SK-N-SH (cell line): Measurements from ENCODE around the gene PBX2. TPM values are rescaled to one million over a fixed set of nuclear protein-coding genes. Genes with fewer than 3 reads are reported as not detected.

ENCODE experiments used
- CTCF ChIA-PET: fragments of 300-600, 350-600 bp; formaldehyde crosslinking; extraction: SDS; loops from one replicate; lab custom pipeline; 2021; lab: Yijun Ruan, JAX
- POLR2A ChIA-PET: fragments of 350-600 bp; sonication (Branson Sonifier 250); formaldehyde crosslinking; extraction: SDS; loops from one replicate; lab custom pipeline; 2020; ENCODE audit warnings: antibody characterized with exemption, inconsistent platforms; lab: Yijun Ruan, JAX
- DNase-seq: peaks from one replicate; pipeline ENCODE4 v3.0.0; 2012
- H2AFZ ChIP-seq: fragments of 200-600 bp; sonication (generic); 2 replicates; pipeline ENCODE4 v1.8.1; 2016; ENCODE audit warnings: antibody characterized with exemption, mild to moderate bottlenecking, low read depth
- H3F3A ChIP-seq: fragments of 200-600 bp; sonication (generic); replicated peaks from 2 replicates; pipeline ENCODE3; 2016; ENCODE audit warnings: antibody characterized with exemption, mild to moderate bottlenecking; ENCODE audit not compliant: insufficient read depth
- H3K27ac ChIP-seq, 2 experiments: fragments of 200-500 bp in 1 of 2; fragments of 200-600 bp in 1 of 2; sonication (Bioruptor generic) in 1 of 2; sonication (generic), shearing (Covaris generic) in 1 of 2; 2 replicates each; pipeline versions ENCODE4 v1.5.1 to v1.6.1; 2014 to 2016; ENCODE audit warnings: low read depth in 2 of 2, inconsistent platforms in 1 of 2, low read length in 1 of 2, mild to moderate bottlenecking in 1 of 2, mixed read lengths in 1 of 2
- H3K27me3 ChIP-seq: fragments of 200-600 bp; sonication (generic), shearing (Covaris generic); 2 replicates; pipeline ENCODE4 v1.6.1; 2016; ENCODE audit warnings: mixed run types; ENCODE audit not compliant: insufficient read depth
- H3K36me3 ChIP-seq, 2 experiments: fragments of 200-500 bp in 1 of 2; fragments of 200-600 bp in 1 of 2; sonication (Bioruptor generic) in 1 of 2; sonication (generic) in 1 of 2; replicated peaks in 1 of 2; 2 replicates each; pipeline versions ENCODE3 to v1.5.1; 2014 to 2016; ENCODE audit warnings: low read length in 1 of 2, mild to moderate bottlenecking in 1 of 2; ENCODE audit not compliant: insufficient read depth in 2 of 2, control insufficient read depth in 1 of 2
- H3K4me1 ChIP-seq, 2 experiments: fragments of 200-500 bp in 1 of 2; fragments of 200-600 bp in 1 of 2; sonication (Bioruptor generic) in 1 of 2; sonication (generic), shearing (Covaris generic) in 1 of 2; 2 replicates each; pipeline versions ENCODE4 v1.5.1 to v1.6.1; 2014 to 2016; ENCODE audit warnings: low read depth in 1 of 2, low read length in 1 of 2, mixed run types in 1 of 2; ENCODE audit not compliant: insufficient read depth in 2 of 2, control insufficient read depth in 1 of 2
- H3K4me2 ChIP-seq: fragments of 200-600 bp; sonication (generic), shearing (Covaris generic); 2 replicates; pipeline ENCODE4 v1.6.1; 2017; ENCODE audit warnings: mixed run types
- H3K4me3 ChIP-seq, 2 experiments: fragments of 200-500 bp in 1 of 2; fragments of 200-600 bp in 1 of 2; sonication (Bioruptor generic) in 1 of 2; sonication (generic), shearing (Covaris generic) in 1 of 2; 2 replicates each; pipeline versions ENCODE4 v1.5.1 to v1.8.1; 2014 to 2016; ENCODE audit warnings: low read depth in 2 of 2, inconsistent platforms in 1 of 2, low read length in 1 of 2, mild to moderate bottlenecking in 1 of 2, mixed read lengths in 1 of 2, moderate library complexity in 1 of 2
- H3K79me2 ChIP-seq: fragments of 200-600 bp; sonication (generic); 2 replicates; pipeline ENCODE4 v1.8.1; 2017; ENCODE audit warnings: mild to moderate bottlenecking; ENCODE audit not compliant: insufficient read depth
- H3K9ac ChIP-seq: fragments of 200-600 bp; sonication (generic); 2 replicates; pipeline ENCODE4 v1.6.1; 2017; ENCODE audit warnings: mixed run types
- H3K9me2 ChIP-seq: fragments of 200-600 bp; sonication (generic); 2 replicates; pipeline ENCODE4 v1.6.1; 2017; ENCODE audit warnings: mixed run types
- H3K9me3 ChIP-seq: fragments of 200-600 bp; sonication (generic); 2 replicates; pipeline ENCODE4 v1.6.1; 2017; ENCODE audit warnings: mixed run types, mild to moderate bottlenecking, moderate library complexity
- H4K20me1 ChIP-seq: fragments of 200-600 bp; sonication (generic); 2 replicates; pipeline ENCODE4 v1.6.1; 2017; ENCODE audit warnings: mild to moderate bottlenecking, mixed run types; ENCODE audit not compliant: insufficient read depth
- ELF1 ChIP-seq: IDR thresholded peaks from 2 replicates; pipeline ENCODE4 v1.4.0; 2012
- FOSL2 ChIP-seq: IDR thresholded peaks from 2 replicates; pipeline ENCODE4 v1.4.0; 2012; ENCODE audit warnings: low read depth, mild to moderate bottlenecking, moderate library complexity, borderline replicate concordance
- FOXM1 ChIP-seq: IDR thresholded peaks from 2 replicates; pipeline ENCODE4 v1.4.0; 2012; ENCODE audit warnings: low read depth, mild to moderate bottlenecking
- MAX ChIP-seq: IDR thresholded peaks from 2 replicates; pipeline ENCODE4 v1.4.0; 2012; ENCODE audit warnings: low read depth
- MXI1 ChIP-seq: IDR thresholded peaks from 2 replicates; pipeline ENCODE4 v1.6.1; 2012; ENCODE audit warnings: mild to moderate bottlenecking, low read depth, low read length, improper control_type of control experiment
- NRF1 ChIP-seq: IDR thresholded peaks from 2 replicates; pipeline ENCODE4 v1.6.1; 2012; ENCODE audit warnings: low read depth, mild to moderate bottlenecking, low read length
- PBX3 ChIP-seq: IDR thresholded peaks from 2 replicates; pipeline ENCODE4; 2012
- POLR2AphosphoS5 ChIP-seq: IDR thresholded peaks from 2 replicates; pipeline ENCODE4 v1.6.1; 2012; ENCODE audit warnings: low read depth, low read length
- REST ChIP-seq: IDR thresholded peaks from 2 replicates; pipeline ENCODE4 v1.6.1; 2012; ENCODE audit warnings: mild to moderate bottlenecking, low read depth, low read length, moderate library complexity
- SMC3 ChIP-seq: IDR thresholded peaks from 2 replicates; pipeline ENCODE4 v1.6.1; 2012; ENCODE audit warnings: low read depth, low read length, improper control_type of control experiment
- TEAD4 ChIP-seq: IDR thresholded peaks from 2 replicates; pipeline ENCODE4 v1.4.0; 2012; ENCODE audit warnings: mild to moderate bottlenecking, borderline replicate concordance; ENCODE audit not compliant: insufficient read depth
- ZBTB33 ChIP-seq: IDR thresholded peaks from 2 replicates; pipeline ENCODE4 v1.4.0; 2012; ENCODE audit warnings: low read depth, borderline replicate concordance
- WGBS: methylation state at CpG from one replicate; pipeline ENCODE4 v1.1.6; 2017; ENCODE audit warnings: low lambda C conversion rate; 5-methylcytosine and 5-hydroxymethylcytosine counted together
- polyA plus RNA-seq, 3 experiments: library from polyadenylated mRNA; depleted of rRNA; stranded (reverse); fragments of >200 nt; gene quantifications; 2 replicates each; pipeline ENCODE4 v1.2.3, GENCODE V29; 2012

Gene PBX2
- polyA plus RNA-seq, 1 of the 3 experiments (the other 2 are of a cell fraction) = 74.5 TPM

- Histone ChIP-seq H3F3A (peaks cover 10% of the 10 kb centered on the region), H3K36me3 (no peaks in the 10 kb centered on the region), H3K4me3 (no peak overlapping the region), H3K4me2 (no peak overlapping the region), H3K4me1 (peaks cover 6 to 9% of the 10 kb centered on the region in 2 experiments; a peak in 1 of 4 replicates), H3K79me2 (no peaks in the 10 kb centered on the region), H3K9me2 (no peaks in the 10 kb centered on the region), H3K27me3 (peaks cover 17% of the 10 kb centered on the region; the same call in 1 of the 2 replicates), H3K27ac (no peak overlapping the region), H3K9me3 (no peaks in the 10 kb centered on the region), H3K9ac (no peak overlapping the region), H2AFZ (no peak overlapping the region), H4K20me1 (no peaks in the 10 kb centered on the region)
- DNase-seq = no peak
- POLR2A ChIA-PET = no interaction called here
- CTCF ChIA-PET = no interaction called here
- no peak for TF ChIP-seq ZBTB33
- no peak for TF ChIP-seq ELF1
- no peak for TF ChIP-seq PBX3
- WGBS = 17% methylated on average over 4 of the region's 13 CpGs
These were observed 10.9 kb upstream of the PBX2 start for GRCh38 chr6:32200711-32201475.

GRCh38 chr6:32198866-32199265 lies 8.9 kb upstream of the PBX2 start:
- POLR2A ChIA-PET = no interaction called here
- DNase-seq = no peak

More at GRCh38 chr6:32198866-32199265, 8.9 kb upstream of the PBX2 start:
- TF ChIP-seq FOSL2 = no peak
- TF ChIP-seq POLR2AphosphoS5 = no peak
- no peak for TF ChIP-seq REST
- TF ChIP-seq NRF1 = no peak
- TF ChIP-seq TEAD4 = no peak
- TF ChIP-seq MAX = no peak
- TF ChIP-seq FOXM1 = no peak
- TF ChIP-seq MXI1 = no peak
- no peak for TF ChIP-seq SMC3
- no peak for TF ChIP-seq ELF1
- no peaks in the 10 kb centered on the region for H3K79me2 ChIP-seq
- H3K4me1 ChIP-seq = peaks cover 6 to 14% of the 10 kb centered on the region in 2 experiments; a peak in 1 of 4 replicates
- H4K20me1 ChIP-seq = no peaks in the 10 kb centered on the region
- no peak overlapping the region for H2AFZ ChIP-seq
- H3K27ac ChIP-seq = no peak overlapping the region
- no peak overlapping the region for H3K4me3 ChIP-seq
- H3K4me2 ChIP-seq = no peak overlapping the region
- no peaks in the 10 kb centered on the region for H3K9me2 ChIP-seq
- H3K36me3 ChIP-seq = no peaks in the 10 kb centered on the region
- peaks cover 10% of the 10 kb centered on the region for H3F3A ChIP-seq
- peaks cover 10% of the 10 kb centered on the region; the same call in 1 of the 2 replicates for H3K27me3 ChIP-seq
- no peaks in the 10 kb centered on the region for H3K9me3 ChIP-seq
- H3K9ac ChIP-seq = no peak overlapping the region
- CTCF ChIA-PET = interaction anchor here (1.4 kb wide), 1 partner anchor 14 kb away, joined by 3 read pairs; no protein-coding TSS in a partner anchor
- WGBS = 82% methylated on average over 17 of the region's 17 CpGs
